Hepatocyte (in vitro differentiated cells): ENCODE results near the gene NEDD4L.

Source experiments
- EZH2 ChIP-seq: fragments of 200-600 bp; sonication (generic); IDR thresholded peaks from 2 replicates; pipeline ENCODE4 v1.6.1; 2016; ENCODE audit warnings: antibody characterized with exemption, mild to moderate bottlenecking, borderline replicate concordance
- TF ChIP-seq, protein P1 (sequence below): fragments of 200-600 bp; sonication (generic); IDR thresholded peaks from 2 replicates; pipeline ENCODE4 v1.5.1; 2016; ENCODE audit warnings: antibody characterized with exemption, mild to moderate bottlenecking; ENCODE audit not compliant: poor library complexity

DNA sequence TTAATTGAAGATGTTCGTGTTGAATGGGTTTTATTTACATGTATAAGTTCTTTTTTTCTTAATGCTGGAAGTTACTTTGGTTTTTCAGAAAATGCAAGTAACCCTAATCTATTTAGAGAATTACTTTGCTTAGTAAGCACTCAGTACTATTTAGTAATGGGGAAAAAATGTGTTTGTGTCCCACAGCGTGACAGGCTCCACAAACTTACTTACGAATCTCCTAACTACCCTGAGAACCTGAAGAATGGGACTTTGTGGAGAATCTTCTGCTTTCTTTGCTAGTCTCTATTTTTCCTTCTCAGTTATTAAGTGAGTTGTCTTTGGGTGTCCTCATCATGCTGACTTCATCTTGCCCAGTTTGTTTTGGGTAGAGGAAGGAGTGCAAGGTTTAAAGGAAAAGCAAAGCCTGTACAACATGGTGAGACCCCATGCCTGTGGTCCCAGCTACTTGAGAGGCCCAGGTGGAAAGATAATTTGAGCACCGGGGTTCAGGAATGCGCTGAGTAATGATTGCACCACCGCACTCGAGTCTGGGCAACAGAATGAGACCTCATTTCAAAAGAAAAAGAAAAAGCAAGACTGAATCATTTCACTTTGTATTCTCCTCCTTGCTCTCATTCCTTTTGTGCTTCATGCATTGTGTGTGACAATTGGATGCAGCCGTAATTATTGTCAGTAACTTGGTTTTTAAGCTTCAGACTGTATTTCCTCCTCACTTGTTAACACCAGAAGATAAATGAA is 10.2 kb downstream of the NEDD4L start:
- TF ChIP-seq, protein P1, sequence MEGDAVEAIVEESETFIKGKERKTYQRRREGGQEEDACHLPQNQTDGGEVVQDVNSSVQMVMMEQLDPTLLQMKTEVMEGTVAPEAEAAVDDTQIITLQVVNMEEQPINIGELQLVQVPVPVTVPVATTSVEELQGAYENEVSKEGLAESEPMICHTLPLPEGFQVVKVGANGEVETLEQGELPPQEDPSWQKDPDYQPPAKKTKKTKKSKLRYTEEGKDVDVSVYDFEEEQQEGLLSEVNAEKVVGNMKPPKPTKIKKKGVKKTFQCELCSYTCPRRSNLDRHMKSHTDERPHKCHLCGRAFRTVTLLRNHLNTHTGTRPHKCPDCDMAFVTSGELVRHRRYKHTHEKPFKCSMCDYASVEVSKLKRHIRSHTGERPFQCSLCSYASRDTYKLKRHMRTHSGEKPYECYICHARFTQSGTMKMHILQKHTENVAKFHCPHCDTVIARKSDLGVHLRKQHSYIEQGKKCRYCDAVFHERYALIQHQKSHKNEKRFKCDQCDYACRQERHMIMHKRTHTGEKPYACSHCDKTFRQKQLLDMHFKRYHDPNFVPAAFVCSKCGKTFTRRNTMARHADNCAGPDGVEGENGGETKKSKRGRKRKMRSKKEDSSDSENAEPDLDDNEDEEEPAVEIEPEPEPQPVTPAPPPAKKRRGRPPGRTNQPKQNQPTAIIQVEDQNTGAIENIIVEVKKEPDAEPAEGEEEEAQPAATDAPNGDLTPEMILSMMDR = no peak
- no peak for TF ChIP-seq EZH2
